ENCODE data around the gene HDHD3.

The HDHD3 gene

DNA sequence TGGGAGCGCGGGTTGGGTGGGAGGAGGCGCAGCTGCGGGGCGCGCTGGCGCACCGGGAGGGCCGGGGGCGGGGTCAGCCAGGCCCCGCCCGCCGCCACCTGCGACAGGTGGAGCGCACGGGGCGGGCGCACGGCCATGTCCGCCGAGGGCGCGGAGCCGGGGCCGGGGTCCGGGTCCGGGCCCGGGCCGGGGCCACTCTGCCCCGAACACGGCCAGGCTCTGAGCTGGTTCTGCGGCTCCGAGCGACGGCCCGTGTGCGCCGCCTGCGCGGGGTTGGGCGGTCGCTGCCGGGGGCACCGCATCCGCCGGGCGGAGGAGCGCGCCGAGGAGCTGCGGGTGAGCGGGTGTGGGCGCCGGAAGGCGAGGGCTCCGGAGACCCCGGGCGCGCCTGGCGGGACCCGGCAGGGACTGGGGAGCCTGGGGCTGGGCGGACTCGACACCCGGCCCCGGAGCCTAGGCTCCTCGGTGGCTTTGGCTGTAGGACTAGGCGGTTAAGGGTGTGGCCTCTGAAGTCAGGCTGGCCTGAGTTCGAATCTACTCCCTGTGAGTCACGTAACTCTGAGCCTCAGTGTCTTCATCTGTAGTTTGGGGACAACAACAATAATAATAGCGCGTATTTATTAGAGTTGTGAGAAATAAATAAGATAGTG is 27.2 kb downstream of the HDHD3 start, which contains the start of gene BSPRY:
Gene BSPRY (plus strand): TSS at position 97 of the 650 bp plus-strand sequence. CDS start 39 bp downstream, at position 136.
- no CpG with 5 or more reads among the region's 71 CpGs for WGBS (ENCODE audit: extremely low coverage, insufficient coverage, insufficient read length)
- no peak within 1 kb of the TSS for H3K27ac ChIP-seq (ENCODE audit: low read depth, low read length)
- H2BK120ac ChIP-seq (ENCODE audit: insufficient read depth, low read length, poor library complexity), result no peak within 1 kb of the TSS
- H2BK5ac ChIP-seq (ENCODE audit: low read depth, low read length, poor library complexity), result no peak within 1 kb of the TSS
- peak within 1 kb of the TSS; percentile 77 for H3K4me3 ChIP-seq (ENCODE audit: low read depth, low read length)
- no peak within 1 kb of the TSS for H3K14ac ChIP-seq (ENCODE audit: low read length)
- H4K12ac ChIP-seq (ENCODE audit: low read depth, low read length), result no peak within 1 kb of the TSS
- no peak within 1 kb of the TSS for H3K18ac ChIP-seq (ENCODE audit: low read length)
- no peak within 1 kb of the TSS for H3K9ac ChIP-seq (ENCODE audit: low read length)
- no peak within 1 kb of the TSS for H4K8ac ChIP-seq (ENCODE audit: low read depth, low read length)
- H3K9me3 ChIP-seq (ENCODE audit: insufficient read depth, low read depth, low read length), result no peaks in the 10 kb centered on the region
- peak within 1 kb of the TSS; percentile 87 for H2AFZ ChIP-seq (ENCODE audit: insufficient read depth, low read length, poor library complexity)
- H3K4me1 ChIP-seq (ENCODE audit: control insufficient read depth in 1 of 2, insufficient read depth in 2 of 2, low read length in 2 of 2), result peaks cover 4 to 5% of the 10 kb centered on the region in 2 experiments
- H3K4me2 ChIP-seq (ENCODE audit: low read length), result peak within 1 kb of the TSS; percentile 88
- no peaks in the 10 kb centered on the region for H3K79me2 ChIP-seq (ENCODE audit: control insufficient read depth, insufficient read depth, low read length, poor library complexity)
- H2BK12ac ChIP-seq (ENCODE audit: low read length), result no peak within 1 kb of the TSS
- peak within 1 kb of the TSS; percentile 46 for H3K23ac ChIP-seq (ENCODE audit: low read length)
- no peak within 1 kb of the TSS for H2AK5ac ChIP-seq (ENCODE audit: low read length)
- peaks cover 13% of the 10 kb centered on the region for H3K27me3 ChIP-seq (ENCODE audit: insufficient read depth, low read length)
- no peaks in the 10 kb centered on the region for H3K36me3 ChIP-seq (ENCODE audit: control insufficient read depth in 1 of 2, insufficient read depth in 2 of 2, low read length in 2 of 2)
- no peaks in the 10 kb centered on the region for H3K79me1 ChIP-seq (ENCODE audit: low read length)
- peak; percentile 20 to 51 for DNase-seq
- no peak within 1 kb of the TSS for H3K4ac ChIP-seq (ENCODE audit: low read depth, low read length)
- no peak within 1 kb of the TSS for H4K91ac ChIP-seq (ENCODE audit: low read depth, low read length)

DNA sequence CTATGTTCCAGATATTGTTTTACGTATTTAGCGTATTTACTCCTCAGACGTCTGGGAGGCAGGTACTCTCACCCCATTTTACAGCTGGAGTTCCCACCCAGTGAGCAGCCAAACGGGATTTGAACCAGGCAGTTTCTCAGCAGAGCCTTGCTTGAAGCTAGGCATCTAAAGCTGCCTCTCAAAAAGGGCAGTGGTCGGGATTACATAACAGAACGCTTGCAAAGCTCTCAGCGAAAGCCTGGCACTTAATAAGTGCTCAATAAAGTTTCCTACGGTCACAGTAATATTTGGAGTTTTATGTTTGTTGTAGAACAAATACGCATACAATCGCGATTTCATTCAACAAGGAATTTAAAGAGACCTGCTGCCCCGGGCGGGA is 27.7 kb downstream of the HDHD3 start:
- Histone ChIP-seq H3K27ac (ENCODE audit: low read depth, low read length) (no peak overlapping the region), H2BK120ac (ENCODE audit: insufficient read depth, low read length, poor library complexity) (no peak overlapping the region), H3K23ac (ENCODE audit: low read length) (peak overlapping the region; percentile 46), H3K9me3 (ENCODE audit: insufficient read depth, low read depth, low read length) (no peaks in the 10 kb centered on the region), H3K4ac (ENCODE audit: low read depth, low read length) (no peak overlapping the region), H2AFZ (ENCODE audit: insufficient read depth, low read length, poor library complexity) (no peak overlapping the region), H3K4me1 (ENCODE audit: control insufficient read depth in 1 of 2, insufficient read depth in 2 of 2, low read length in 2 of 2) (peaks cover 4 to 5% of the 10 kb centered on the region in 2 experiments), H4K91ac (ENCODE audit: low read depth, low read length) (no peak overlapping the region), H3K14ac (ENCODE audit: low read length) (no peak overlapping the region), H3K9ac (ENCODE audit: low read length) (no peak overlapping the region), H3K4me2 (ENCODE audit: low read length) (peak overlapping the region; percentile 88), H3K79me2 (ENCODE audit: control insufficient read depth, insufficient read depth, low read length, poor library complexity) (no peaks in the 10 kb centered on the region), H4K8ac (ENCODE audit: low read depth, low read length) (no peak overlapping the region), H3K4me3 (ENCODE audit: low read depth, low read length) (no peak overlapping the region), H3K36me3 (ENCODE audit: control insufficient read depth in 1 of 2, insufficient read depth in 2 of 2, low read length in 2 of 2) (no peaks in the 10 kb centered on the region), H2BK5ac (ENCODE audit: low read depth, low read length, poor library complexity) (no peak overlapping the region), H3K27me3 (ENCODE audit: insufficient read depth, low read length) (peaks cover 13% of the 10 kb centered on the region), H3K79me1 (ENCODE audit: low read length) (no peaks in the 10 kb centered on the region), H4K12ac (ENCODE audit: low read depth, low read length) (no peak overlapping the region), H2AK5ac (ENCODE audit: low read length) (no peak overlapping the region), H3K18ac (ENCODE audit: low read length) (no peak overlapping the region), H2BK12ac (ENCODE audit: low read length) (no peak overlapping the region)
- no peak for DNase-seq
- no CpG with 5 or more reads among the region's 13 CpGs for WGBS (ENCODE audit: extremely low coverage, insufficient coverage, insufficient read length)

DNA sequence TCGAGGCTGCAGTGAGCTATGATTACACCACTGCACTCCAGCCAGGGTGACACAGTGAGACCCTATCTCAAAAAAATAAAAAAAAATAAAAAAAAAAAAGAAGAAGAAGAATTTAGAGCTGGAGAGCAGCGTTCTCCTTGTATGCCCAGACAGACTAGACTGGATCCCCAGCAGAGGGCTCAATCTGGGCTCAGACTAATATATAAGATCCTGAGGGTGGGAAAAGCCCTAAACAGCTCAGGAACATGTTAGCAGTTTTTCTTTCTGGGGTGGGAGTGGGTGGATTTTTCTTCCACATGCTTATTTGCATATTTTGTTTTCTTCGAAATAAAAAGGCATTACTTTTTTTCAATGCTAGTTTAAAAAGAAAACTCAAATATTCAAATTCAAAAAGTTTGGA is 28.3 kb downstream of the HDHD3 start:
- Histone ChIP-seq H2AK5ac (ENCODE audit: low read length) (no peak overlapping the region), H2AFZ (ENCODE audit: insufficient read depth, low read length, poor library complexity) (no peak overlapping the region), H3K79me2 (ENCODE audit: control insufficient read depth, insufficient read depth, low read length, poor library complexity) (no peaks in the 10 kb centered on the region), H3K9me3 (ENCODE audit: insufficient read depth, low read depth, low read length) (no peaks in the 10 kb centered on the region), H2BK5ac (ENCODE audit: low read depth, low read length, poor library complexity) (no peak overlapping the region), H3K27ac (ENCODE audit: low read depth, low read length) (no peak overlapping the region), H3K36me3 (ENCODE audit: control insufficient read depth in 1 of 2, insufficient read depth in 2 of 2, low read length in 2 of 2) (no peaks in the 10 kb centered on the region), H2BK12ac (ENCODE audit: low read length) (no peak overlapping the region), H3K27me3 (ENCODE audit: insufficient read depth, low read length) (peaks cover 13% of the 10 kb centered on the region), H2BK120ac (ENCODE audit: insufficient read depth, low read length, poor library complexity) (no peak overlapping the region), H3K79me1 (ENCODE audit: low read length) (no peaks in the 10 kb centered on the region), H4K8ac (ENCODE audit: low read depth, low read length) (no peak overlapping the region), H3K4me2 (ENCODE audit: low read length) (no peak overlapping the region), H3K4me3 (ENCODE audit: low read depth, low read length) (no peak overlapping the region), H3K4ac (ENCODE audit: low read depth, low read length) (no peak overlapping the region), H3K9ac (ENCODE audit: low read length) (no peak overlapping the region), H3K14ac (ENCODE audit: low read length) (no peak overlapping the region), H3K18ac (ENCODE audit: low read length) (no peak overlapping the region), H4K12ac (ENCODE audit: low read depth, low read length) (no peak overlapping the region), H4K91ac (ENCODE audit: low read depth, low read length) (no peak overlapping the region), H3K4me1 (ENCODE audit: control insufficient read depth in 1 of 2, insufficient read depth in 2 of 2, low read length in 2 of 2) (peaks cover 4 to 5% of the 10 kb centered on the region in 2 experiments), H3K23ac (ENCODE audit: low read length) (no peak overlapping the region)
- no peak for DNase-seq
- no CpG with 5 or more reads among the region's 3 CpGs for WGBS (ENCODE audit: extremely low coverage, insufficient coverage, insufficient read length)

DNA sequence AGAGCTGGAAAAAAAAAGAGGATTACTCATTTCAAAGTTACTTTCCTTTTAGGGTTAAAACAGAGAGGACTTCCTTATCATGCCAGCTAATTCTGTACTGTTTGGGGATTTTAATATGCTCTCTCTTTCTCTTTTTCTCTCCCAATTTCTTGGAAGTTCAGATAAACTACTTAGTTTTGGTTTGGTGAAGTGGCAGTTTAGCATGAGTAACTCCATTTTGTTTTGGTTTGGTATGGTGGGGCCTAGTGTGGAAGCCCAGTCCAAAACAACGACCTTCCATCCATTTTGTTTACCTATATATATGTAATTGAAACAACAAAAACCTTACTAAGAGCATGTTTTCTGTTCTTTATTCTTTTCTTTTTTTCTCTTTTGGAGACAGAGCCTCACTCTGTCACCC is 31.1 kb downstream of the HDHD3 start:
- no peak overlapping the region for H3K4me2 ChIP-seq (ENCODE audit: low read length)
- no peak overlapping the region for H3K9ac ChIP-seq (ENCODE audit: low read length)
- H3K4me1 ChIP-seq (ENCODE audit: control insufficient read depth in 1 of 2, insufficient read depth in 2 of 2, low read length in 2 of 2), result peaks cover 4 to 5% of the 10 kb centered on the region in 2 experiments
- H2BK5ac ChIP-seq (ENCODE audit: low read depth, low read length, poor library complexity), result no peak overlapping the region
- no peak overlapping the region for H2BK12ac ChIP-seq (ENCODE audit: low read length)
- peaks cover 13% of the 10 kb centered on the region for H3K27me3 ChIP-seq (ENCODE audit: insufficient read depth, low read length)
- no peaks in the 10 kb centered on the region for H3K79me1 ChIP-seq (ENCODE audit: low read length)
- H3K14ac ChIP-seq (ENCODE audit: low read length), result no peak overlapping the region
- no peak overlapping the region for H3K18ac ChIP-seq (ENCODE audit: low read length)
- H3K36me3 ChIP-seq (ENCODE audit: control insufficient read depth in 1 of 2, insufficient read depth in 2 of 2, low read length in 2 of 2), result no peaks in the 10 kb centered on the region
- no peak overlapping the region for H2BK120ac ChIP-seq (ENCODE audit: insufficient read depth, low read length, poor library complexity)
- no peak overlapping the region for H3K23ac ChIP-seq (ENCODE audit: low read length)
- H3K9me3 ChIP-seq (ENCODE audit: insufficient read depth, low read depth, low read length), result no peaks in the 10 kb centered on the region
- H2AK5ac ChIP-seq (ENCODE audit: low read length), result no peak overlapping the region
- no peak overlapping the region for H2AFZ ChIP-seq (ENCODE audit: insufficient read depth, low read length, poor library complexity)
- no peak overlapping the region for H3K27ac ChIP-seq (ENCODE audit: low read depth, low read length)
- no peak overlapping the region for H4K8ac ChIP-seq (ENCODE audit: low read depth, low read length)
- no peak overlapping the region for H4K12ac ChIP-seq (ENCODE audit: low read depth, low read length)
- no peak overlapping the region for H4K91ac ChIP-seq (ENCODE audit: low read depth, low read length)
- H3K79me2 ChIP-seq (ENCODE audit: control insufficient read depth, insufficient read depth, low read length, poor library complexity), result no peaks in the 10 kb centered on the region
- no peak overlapping the region for H3K4ac ChIP-seq (ENCODE audit: low read depth, low read length)
- WGBS (ENCODE audit: extremely low coverage, insufficient coverage, insufficient read length), result no CpG with 5 or more reads among the region's 1 CpG
- H3K4me3 ChIP-seq (ENCODE audit: low read depth, low read length), result no peak overlapping the region
- no peak for DNase-seq

Data from trophoblast cell (in vitro differentiated cells and primary cell).